Loucy (cell line): ENCODE results near the gene PNMA6A.

ENCODE experiments used
- H2AFZ ChIP-seq: fragments of 200-600 bp; sonication (generic); 2 replicates; pipeline ENCODE4 v1.6.0; 2016; ENCODE audit warnings: antibody characterized with exemption, mild to moderate bottlenecking, low read length, moderate library complexity
- H3F3A ChIP-seq: fragments of 200-600 bp; 2 replicates; pipeline ENCODE4 v1.6.0; 2016; ENCODE audit warnings: antibody characterized with exemption, low read depth, mild to moderate bottlenecking
- H3K27me3 ChIP-seq: fragments of 200-600 bp; sonication (generic); 2 replicates; pipeline ENCODE4 v1.6.1; 2014; ENCODE audit warnings: low read length, mild to moderate bottlenecking; ENCODE audit not compliant: insufficient read depth, poor library complexity, severe bottlenecking
- H3K36me3 ChIP-seq: fragments of 200-600 bp; sonication (generic); 2 replicates; pipeline ENCODE4 v1.6.1; 2016; ENCODE audit warnings: low read length; ENCODE audit not compliant: insufficient read depth
- H3K4me1 ChIP-seq: fragments of 200-600 bp; sonication (generic); 2 replicates; pipeline ENCODE4 v1.5.1; 2014; ENCODE audit warnings: low read length, mild to moderate bottlenecking; ENCODE audit not compliant: insufficient read depth, poor library complexity, severe bottlenecking
- H3K4me2 ChIP-seq: fragments of 200-600 bp; sonication (generic); 2 replicates; pipeline ENCODE4 v1.6.0; 2014; ENCODE audit warnings: antibody characterized with exemption, low read length, low read depth, mild to moderate bottlenecking; ENCODE audit not compliant: poor library complexity, severe bottlenecking
- H3K4me3 ChIP-seq: fragments of 200-600 bp; sonication (generic); 2 replicates; pipeline ENCODE4 v1.5.1; 2014; ENCODE audit warnings: low read length, mild to moderate bottlenecking, mixed read lengths; ENCODE audit not compliant: poor library complexity, severe bottlenecking
- H3K79me2 ChIP-seq: fragments of 200-600 bp; sonication (generic); 2 replicates; pipeline ENCODE4 v1.6.1; 2014; ENCODE audit warnings: low read length; ENCODE audit not compliant: insufficient read depth
- H3K9ac ChIP-seq: fragments of 200-600 bp; sonication (generic); 2 replicates; pipeline ENCODE4 v1.6.0; 2014; ENCODE audit warnings: mild to moderate bottlenecking, low read depth, low read length, moderate library complexity; ENCODE audit not compliant: poor library complexity, severe bottlenecking
- H3K9me2 ChIP-seq: fragments of 200-600 bp; sonication (generic); replicated peaks from 2 replicates; pipeline ENCODE4 v1.6.1; 2016; ENCODE audit warnings: low read depth, low read length, mixed read lengths
- H3K9me3 ChIP-seq: fragments of 200-600 bp; sonication (generic); 2 replicates; pipeline ENCODE4 v1.6.1; 2014; ENCODE audit warnings: mild to moderate bottlenecking, antibody characterized with exemption, low read length, low read depth; ENCODE audit not compliant: insufficient read depth
- H4K20me1 ChIP-seq: fragments of 200-600 bp; sonication (generic); 2 replicates; pipeline ENCODE4 v1.6.0; 2014; ENCODE audit warnings: antibody characterized with exemption, low read length, mild to moderate bottlenecking; ENCODE audit not compliant: insufficient read depth, poor library complexity, severe bottlenecking
- CTCF ChIP-seq: fragments of 200-600 bp; sonication (generic); conservative IDR thresholded peaks from 2 replicates; pipeline ENCODE4 v1.5.1; 2014; ENCODE audit warnings: mild to moderate bottlenecking, antibody characterized with exemption, low read length
- EZH2phosphoT487 ChIP-seq: fragments of 200-600 bp; IDR thresholded peaks from 2 replicates; pipeline ENCODE4 v1.6.1; 2018; ENCODE audit warnings: antibody characterized with exemption, mild to moderate bottlenecking, moderate library complexity, borderline replicate concordance

The PNMA6A gene

GRCh38 chrX:153057281-153057680 is 15.0 kb upstream of the PNMA6A start:
- Histone ChIP-seq H2AFZ (no peak overlapping the region), H4K20me1 (no peaks in the 10 kb centered on the region), H3K4me3 (no peak overlapping the region), H3K4me1 (no peaks in the 10 kb centered on the region), H3K9me2 (no peaks in the 10 kb centered on the region), H3K9ac (no peak overlapping the region), H3K36me3 (no peaks in the 10 kb centered on the region), H3K79me2 (no peaks in the 10 kb centered on the region), H3K27me3 (no peaks in the 10 kb centered on the region), H3K9me3 (no peaks in the 10 kb centered on the region), H3K4me2 (no peak overlapping the region), H3F3A (no peaks in the 10 kb centered on the region)
- TF ChIP-seq EZH2phosphoT487 (no peak), CTCF (no peak)

GRCh38 chrX:153059191-153060094 is 12.8 kb upstream of the PNMA6A start:
- no peak overlapping the region for H3K9ac ChIP-seq
- H2AFZ ChIP-seq: no peak overlapping the region
- no peaks in the 10 kb centered on the region for H4K20me1 ChIP-seq
- no peak overlapping the region for H3K4me2 ChIP-seq
- no peaks in the 10 kb centered on the region for H3K27me3 ChIP-seq
- H3K9me2 ChIP-seq: no peaks in the 10 kb centered on the region
- no peaks in the 10 kb centered on the region for H3K9me3 ChIP-seq
- H3K4me1 ChIP-seq: no peaks in the 10 kb centered on the region
- no peaks in the 10 kb centered on the region for H3K36me3 ChIP-seq
- no peaks in the 10 kb centered on the region for H3K79me2 ChIP-seq
- H3F3A ChIP-seq: no peaks in the 10 kb centered on the region
- no peak overlapping the region for H3K4me3 ChIP-seq
- TF ChIP-seq EZH2phosphoT487 (no peak), CTCF (no peak)

GRCh38 chrX:153060095-153060445 is 12.2 kb upstream of the PNMA6A start:
- Histone ChIP-seq H3K9me3 (no peaks in the 10 kb centered on the region), H3K79me2 (no peaks in the 10 kb centered on the region), H3F3A (no peaks in the 10 kb centered on the region), H3K4me3 (no peak overlapping the region), H3K4me2 (no peak overlapping the region), H3K27me3 (no peaks in the 10 kb centered on the region), H2AFZ (no peak overlapping the region), H3K4me1 (no peaks in the 10 kb centered on the region), H3K9ac (no peak overlapping the region), H4K20me1 (no peaks in the 10 kb centered on the region), H3K36me3 (no peaks in the 10 kb centered on the region), H3K9me2 (no peaks in the 10 kb centered on the region)
- TF ChIP-seq EZH2phosphoT487: no peak
- no peak for TF ChIP-seq CTCF
